GM12874 (cell line): ENCODE measurements around the gene PER2.

Experiments used
- TF ChIP-seq, protein P1 (sequence below): IDR thresholded peaks from 2 replicates; pipeline ENCODE4 v1.5.1; 2011; ENCODE audit warnings: low read depth, mild to moderate bottlenecking, control low read depth, low read length, moderate library complexity; ENCODE audit not compliant: insufficient read depth

The PER2 gene

GRCh38 chr2:238274152-238274865 lies 14.1 kb downstream of the PER2 start:
- TF ChIP-seq, protein P1, sequence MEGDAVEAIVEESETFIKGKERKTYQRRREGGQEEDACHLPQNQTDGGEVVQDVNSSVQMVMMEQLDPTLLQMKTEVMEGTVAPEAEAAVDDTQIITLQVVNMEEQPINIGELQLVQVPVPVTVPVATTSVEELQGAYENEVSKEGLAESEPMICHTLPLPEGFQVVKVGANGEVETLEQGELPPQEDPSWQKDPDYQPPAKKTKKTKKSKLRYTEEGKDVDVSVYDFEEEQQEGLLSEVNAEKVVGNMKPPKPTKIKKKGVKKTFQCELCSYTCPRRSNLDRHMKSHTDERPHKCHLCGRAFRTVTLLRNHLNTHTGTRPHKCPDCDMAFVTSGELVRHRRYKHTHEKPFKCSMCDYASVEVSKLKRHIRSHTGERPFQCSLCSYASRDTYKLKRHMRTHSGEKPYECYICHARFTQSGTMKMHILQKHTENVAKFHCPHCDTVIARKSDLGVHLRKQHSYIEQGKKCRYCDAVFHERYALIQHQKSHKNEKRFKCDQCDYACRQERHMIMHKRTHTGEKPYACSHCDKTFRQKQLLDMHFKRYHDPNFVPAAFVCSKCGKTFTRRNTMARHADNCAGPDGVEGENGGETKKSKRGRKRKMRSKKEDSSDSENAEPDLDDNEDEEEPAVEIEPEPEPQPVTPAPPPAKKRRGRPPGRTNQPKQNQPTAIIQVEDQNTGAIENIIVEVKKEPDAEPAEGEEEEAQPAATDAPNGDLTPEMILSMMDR: no peak

- TF ChIP-seq, protein P1: no peak
Observed at GRCh38 chr2:238272156-238272555, 16.3 kb downstream of the PER2 start.

GRCh38 chr2:238271061-238271554 lies 17.3 kb downstream of the PER2 start:
- TF ChIP-seq, protein P1: no peak

GRCh38 chr2:238270606-238271005 lies 17.8 kb downstream of the PER2 start:
- TF ChIP-seq, protein P1: no peak

- TF ChIP-seq, protein P1: no peak
Observed at GRCh38 chr2:238269741-238270140, 18.7 kb downstream of the PER2 start.

- TF ChIP-seq, protein P1: no peak
Observed at GRCh38 chr2:238267884-238268680, 20.3 kb downstream of the PER2 start.

- TF ChIP-seq, protein P1: no peak
Observed at GRCh38 chr2:238267341-238267710, 21.1 kb downstream of the PER2 start.
